ENCODE results near the gene NRGN.

Gene NRGN

DNA sequence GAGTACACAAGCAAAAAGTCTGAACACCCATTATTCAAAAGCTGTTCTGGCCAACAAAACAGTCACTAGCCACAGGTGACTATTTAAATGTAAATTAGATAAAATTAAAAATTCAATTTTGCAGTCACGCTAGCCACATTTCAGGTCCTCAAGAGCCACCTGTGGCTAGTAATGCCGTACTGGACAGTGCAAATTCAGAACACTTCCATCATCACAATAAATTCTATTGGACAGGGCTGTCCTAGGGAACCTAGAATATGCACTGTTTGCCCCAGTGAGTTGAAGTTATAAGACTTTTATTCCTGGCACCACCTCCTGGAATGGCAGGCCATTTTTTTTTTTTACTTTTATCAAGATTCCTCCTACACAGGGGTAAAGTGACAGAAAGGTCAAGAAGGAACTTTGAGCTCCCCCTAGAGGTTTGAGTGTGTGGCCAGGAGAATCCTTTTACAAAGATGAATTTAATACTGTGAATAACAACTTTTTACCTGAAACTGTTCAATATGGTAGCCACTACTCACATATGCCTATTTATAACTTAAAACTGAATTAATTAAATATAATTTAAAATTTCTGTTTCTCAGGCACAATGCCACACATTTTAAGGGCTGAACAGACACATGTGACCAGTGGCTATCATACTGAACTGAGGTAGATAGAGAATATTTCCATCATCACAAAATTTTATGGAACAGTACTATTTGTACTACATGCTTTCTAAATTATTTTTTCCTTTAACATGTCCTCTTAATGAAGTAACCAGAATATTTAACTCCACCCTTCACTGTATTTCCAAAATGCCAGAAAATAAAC is 53.9 kb downstream of the NRGN start:
- H3K4ac ChIP-seq (ENCODE audit: low read depth, low read length) = no peak overlapping the region
- H4K91ac ChIP-seq (ENCODE audit: low read depth, low read length) = no peak overlapping the region
- H4K8ac ChIP-seq (ENCODE audit: low read depth, low read length) = no peak overlapping the region
- H3K4me1 ChIP-seq (ENCODE audit: control insufficient read depth in 1 of 2, insufficient read depth in 2 of 2, low read length in 2 of 2) = no peaks in the 10 kb centered on the region
- peaks cover 0 to 2% of the 10 kb centered on the region in 2 experiments for H3K36me3 ChIP-seq (ENCODE audit: control insufficient read depth in 1 of 2, insufficient read depth in 2 of 2, low read length in 2 of 2)
- H3K27me3 ChIP-seq (ENCODE audit: insufficient read depth, low read length) = no peaks in the 10 kb centered on the region
- H3K23ac ChIP-seq (ENCODE audit: low read length) = no peak overlapping the region
- H3K4me3 ChIP-seq (ENCODE audit: low read depth, low read length) = no peak overlapping the region
- H4K12ac ChIP-seq (ENCODE audit: low read depth, low read length) = no peak overlapping the region
- H3K9ac ChIP-seq (ENCODE audit: low read length) = no peak overlapping the region
- no peak overlapping the region for H3K4me2 ChIP-seq (ENCODE audit: low read length)
- H2BK12ac ChIP-seq (ENCODE audit: low read length) = no peak overlapping the region
- H3K79me2 ChIP-seq (ENCODE audit: control insufficient read depth, insufficient read depth, low read length, poor library complexity) = peaks cover 2% of the 10 kb centered on the region
- WGBS (ENCODE audit: extremely low coverage, insufficient coverage, insufficient read length) = no CpG with 5 or more reads among the region's 2 CpGs
- no peaks in the 10 kb centered on the region for H3K79me1 ChIP-seq (ENCODE audit: low read length)
- peak; percentile 51 to 91 for DNase-seq
- H2AFZ ChIP-seq (ENCODE audit: insufficient read depth, low read length, poor library complexity) = no peak overlapping the region
- H2BK5ac ChIP-seq (ENCODE audit: low read depth, low read length, poor library complexity) = no peak overlapping the region
- H3K14ac ChIP-seq (ENCODE audit: low read length) = no peak overlapping the region
- no peak overlapping the region for H3K18ac ChIP-seq (ENCODE audit: low read length)
- no peak overlapping the region for H3K27ac ChIP-seq (ENCODE audit: low read depth, low read length)
- no peak overlapping the region for H2BK120ac ChIP-seq (ENCODE audit: insufficient read depth, low read length, poor library complexity)
- H2AK5ac ChIP-seq (ENCODE audit: low read length) = no peak overlapping the region
- no peaks in the 10 kb centered on the region for H3K9me3 ChIP-seq (ENCODE audit: insufficient read depth, low read depth, low read length)

DNA sequence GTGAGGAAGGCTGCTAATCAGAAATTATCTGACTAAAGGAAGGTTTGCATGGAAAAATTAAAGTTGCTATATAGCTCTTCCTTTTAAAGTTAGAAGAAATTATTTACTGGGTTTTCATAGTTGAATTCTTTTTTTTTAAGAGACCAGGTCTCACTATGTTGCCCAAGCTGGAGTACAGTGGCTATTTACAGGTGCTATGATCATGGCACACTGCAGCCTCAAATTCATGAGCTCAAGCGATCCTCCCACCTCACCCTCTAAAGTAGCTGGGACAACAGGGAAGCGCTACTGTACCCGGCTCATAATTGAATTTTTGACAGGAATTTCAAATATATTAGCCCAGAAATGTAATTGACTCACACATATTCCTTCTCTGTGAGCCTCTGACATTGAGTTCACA is 56.6 kb downstream of the NRGN start:
- WGBS (ENCODE audit: extremely low coverage, insufficient coverage, insufficient read length) = no CpG with 5 or more reads among the region's 3 CpGs
- no peaks in the 10 kb centered on the region for H3K27me3 ChIP-seq (ENCODE audit: insufficient read depth, low read length)
- no peak for DNase-seq
- H2BK12ac ChIP-seq (ENCODE audit: low read length) = no peak overlapping the region
- H3K79me1 ChIP-seq (ENCODE audit: low read length) = peaks cover 17% of the 10 kb centered on the region
- no peak overlapping the region for H2AFZ ChIP-seq (ENCODE audit: insufficient read depth, low read length, poor library complexity)
- H3K18ac ChIP-seq (ENCODE audit: low read length) = no peak overlapping the region
- H3K4ac ChIP-seq (ENCODE audit: low read depth, low read length) = peak overlapping the region; percentile 79
- peaks cover 0 to 2% of the 10 kb centered on the region in 2 experiments for H3K4me1 ChIP-seq (ENCODE audit: control insufficient read depth in 1 of 2, insufficient read depth in 2 of 2, low read length in 2 of 2)
- no peak overlapping the region for H3K4me2 ChIP-seq (ENCODE audit: low read length)
- H3K14ac ChIP-seq (ENCODE audit: low read length) = no peak overlapping the region
- H4K91ac ChIP-seq (ENCODE audit: low read depth, low read length) = no peak overlapping the region
- no peaks in the 10 kb centered on the region for H3K9me3 ChIP-seq (ENCODE audit: insufficient read depth, low read depth, low read length)
- no peak overlapping the region for H3K4me3 ChIP-seq (ENCODE audit: low read depth, low read length)
- H3K23ac ChIP-seq (ENCODE audit: low read length) = no peak overlapping the region
- peaks cover 16% of the 10 kb centered on the region for H3K79me2 ChIP-seq (ENCODE audit: control insufficient read depth, insufficient read depth, low read length, poor library complexity)
- H2BK5ac ChIP-seq (ENCODE audit: low read depth, low read length, poor library complexity) = no peak overlapping the region
- H2BK120ac ChIP-seq (ENCODE audit: insufficient read depth, low read length, poor library complexity) = no peak overlapping the region
- H3K27ac ChIP-seq (ENCODE audit: low read depth, low read length) = no peak overlapping the region
- no peak overlapping the region for H4K8ac ChIP-seq (ENCODE audit: low read depth, low read length)
- no peak overlapping the region for H4K12ac ChIP-seq (ENCODE audit: low read depth, low read length)
- H2AK5ac ChIP-seq (ENCODE audit: low read length) = no peak overlapping the region
- no peak overlapping the region for H3K9ac ChIP-seq (ENCODE audit: low read length)
- peaks cover 0 to 2% of the 10 kb centered on the region in 2 experiments for H3K36me3 ChIP-seq (ENCODE audit: control insufficient read depth in 1 of 2, insufficient read depth in 2 of 2, low read length in 2 of 2)

Measured in trophoblast cell (in vitro differentiated cells and primary cell).